Loucy (cell line): ENCODE results near the gene SF3B2.

Experiments used
- H2AFZ ChIP-seq: fragments of 200-600 bp; sonication (generic); 2 replicates; pipeline ENCODE4 v1.6.0; 2016; ENCODE audit warnings: antibody characterized with exemption, mild to moderate bottlenecking, low read length, moderate library complexity
- H3F3A ChIP-seq: fragments of 200-600 bp; 2 replicates; pipeline ENCODE4 v1.6.0; 2016; ENCODE audit warnings: antibody characterized with exemption, low read depth, mild to moderate bottlenecking
- H3K27me3 ChIP-seq: fragments of 200-600 bp; sonication (generic); 2 replicates; pipeline ENCODE4 v1.6.1; 2014; ENCODE audit warnings: low read length, mild to moderate bottlenecking; ENCODE audit not compliant: insufficient read depth, poor library complexity, severe bottlenecking
- H3K36me3 ChIP-seq: fragments of 200-600 bp; sonication (generic); 2 replicates; pipeline ENCODE4 v1.6.1; 2016; ENCODE audit warnings: low read length; ENCODE audit not compliant: insufficient read depth
- H3K4me1 ChIP-seq: fragments of 200-600 bp; sonication (generic); 2 replicates; pipeline ENCODE4 v1.5.1; 2014; ENCODE audit warnings: low read length, mild to moderate bottlenecking; ENCODE audit not compliant: insufficient read depth, poor library complexity, severe bottlenecking
- H3K4me2 ChIP-seq: fragments of 200-600 bp; sonication (generic); 2 replicates; pipeline ENCODE4 v1.6.0; 2014; ENCODE audit warnings: antibody characterized with exemption, low read length, low read depth, mild to moderate bottlenecking; ENCODE audit not compliant: poor library complexity, severe bottlenecking
- H3K4me3 ChIP-seq: fragments of 200-600 bp; sonication (generic); 2 replicates; pipeline ENCODE4 v1.5.1; 2014; ENCODE audit warnings: low read length, mild to moderate bottlenecking, mixed read lengths; ENCODE audit not compliant: poor library complexity, severe bottlenecking
- H3K79me2 ChIP-seq: fragments of 200-600 bp; sonication (generic); 2 replicates; pipeline ENCODE4 v1.6.1; 2014; ENCODE audit warnings: low read length; ENCODE audit not compliant: insufficient read depth
- H3K9ac ChIP-seq: fragments of 200-600 bp; sonication (generic); 2 replicates; pipeline ENCODE4 v1.6.0; 2014; ENCODE audit warnings: mild to moderate bottlenecking, low read depth, low read length, moderate library complexity; ENCODE audit not compliant: poor library complexity, severe bottlenecking
- H3K9me2 ChIP-seq: fragments of 200-600 bp; sonication (generic); replicated peaks from 2 replicates; pipeline ENCODE4 v1.6.1; 2016; ENCODE audit warnings: low read depth, low read length, mixed read lengths
- H3K9me3 ChIP-seq: fragments of 200-600 bp; sonication (generic); 2 replicates; pipeline ENCODE4 v1.6.1; 2014; ENCODE audit warnings: mild to moderate bottlenecking, antibody characterized with exemption, low read length, low read depth; ENCODE audit not compliant: insufficient read depth
- H4K20me1 ChIP-seq: fragments of 200-600 bp; sonication (generic); 2 replicates; pipeline ENCODE4 v1.6.0; 2014; ENCODE audit warnings: antibody characterized with exemption, low read length, mild to moderate bottlenecking; ENCODE audit not compliant: insufficient read depth, poor library complexity, severe bottlenecking
- EZH2phosphoT487 ChIP-seq: fragments of 200-600 bp; IDR thresholded peaks from 2 replicates; pipeline ENCODE4 v1.6.1; 2018; ENCODE audit warnings: antibody characterized with exemption, mild to moderate bottlenecking, moderate library complexity, borderline replicate concordance
- TF ChIP-seq, protein P1 (sequence below): fragments of 200-600 bp; sonication (generic); conservative IDR thresholded peaks from 2 replicates; pipeline ENCODE4 v1.5.1; 2014; ENCODE audit warnings: mild to moderate bottlenecking, antibody characterized with exemption, low read length

SF3B2 gene

DNA sequence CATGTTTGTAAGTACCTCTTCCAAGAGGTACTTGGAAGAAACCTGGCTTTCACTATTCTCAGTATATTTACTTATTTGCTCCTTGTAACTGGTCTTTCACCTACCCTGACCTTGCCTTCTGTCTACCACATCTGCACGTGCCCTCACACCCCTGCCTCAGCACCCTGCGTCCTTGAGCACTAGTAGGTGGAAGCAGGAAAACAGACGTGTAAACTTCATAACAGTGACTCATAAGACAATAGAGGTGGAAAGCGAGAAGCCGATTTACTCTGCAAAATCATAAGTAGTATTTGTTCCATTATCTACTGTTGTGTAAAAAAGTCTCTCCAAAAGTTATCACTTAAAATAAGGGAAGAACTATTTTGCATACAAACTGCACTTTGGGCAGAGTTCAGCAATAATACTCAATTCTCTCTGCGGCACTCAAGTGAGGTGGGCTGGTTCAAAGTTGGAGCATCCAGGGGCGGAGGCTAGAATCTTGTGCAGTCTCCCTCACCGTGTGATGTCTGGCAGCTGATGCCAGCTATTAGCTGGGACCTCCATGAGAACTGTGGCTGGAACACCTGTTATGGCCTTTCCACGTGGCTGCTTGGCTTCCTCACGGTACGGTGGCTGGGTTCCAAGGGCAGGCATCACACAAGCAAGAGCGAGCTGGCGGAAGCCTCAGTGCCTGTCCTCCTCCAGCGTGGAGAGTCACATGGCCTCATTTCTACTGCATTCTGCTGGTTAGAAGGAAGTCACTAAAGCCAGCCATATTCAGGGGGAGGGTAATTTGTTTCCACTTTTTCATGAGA is 48.3 kb downstream of the SF3B2 start:
- peak overlapping the region; percentile 15 for H3K4me2 ChIP-seq

DNA sequence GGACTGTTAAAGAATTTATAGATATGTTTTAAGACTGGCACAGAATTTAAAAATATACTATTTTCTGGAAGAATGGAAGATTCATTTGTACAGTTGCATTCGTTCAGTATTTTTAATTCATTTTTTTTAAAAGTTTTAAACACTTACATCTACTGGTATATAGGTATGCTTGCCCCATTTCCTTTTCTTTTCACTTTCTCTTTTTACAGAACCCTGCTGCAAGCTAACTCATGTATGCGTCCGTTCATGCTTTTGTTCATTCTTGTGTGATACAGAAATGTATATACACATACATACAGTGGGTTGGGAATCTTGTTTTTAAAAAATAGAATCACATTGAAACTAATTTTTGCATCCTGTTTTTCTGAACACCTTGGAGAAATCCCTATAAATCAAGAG is 48.9 kb downstream of the SF3B2 start:
- Histone ChIP-seq H3K9ac (no peak overlapping the region), H3K4me2 (peak overlapping the region; percentile 15)

More for the DNA sequence above, 48.3 kb downstream of the SF3B2 start:
- H3K79me2 ChIP-seq, result no peaks in the 10 kb centered on the region
- H3K27me3 ChIP-seq, result no peaks in the 10 kb centered on the region
- no peaks in the 10 kb centered on the region for H3F3A ChIP-seq
- no peaks in the 10 kb centered on the region for H4K20me1 ChIP-seq
- TF ChIP-seq EZH2phosphoT487, result no peak
- TF ChIP-seq, protein P1, sequence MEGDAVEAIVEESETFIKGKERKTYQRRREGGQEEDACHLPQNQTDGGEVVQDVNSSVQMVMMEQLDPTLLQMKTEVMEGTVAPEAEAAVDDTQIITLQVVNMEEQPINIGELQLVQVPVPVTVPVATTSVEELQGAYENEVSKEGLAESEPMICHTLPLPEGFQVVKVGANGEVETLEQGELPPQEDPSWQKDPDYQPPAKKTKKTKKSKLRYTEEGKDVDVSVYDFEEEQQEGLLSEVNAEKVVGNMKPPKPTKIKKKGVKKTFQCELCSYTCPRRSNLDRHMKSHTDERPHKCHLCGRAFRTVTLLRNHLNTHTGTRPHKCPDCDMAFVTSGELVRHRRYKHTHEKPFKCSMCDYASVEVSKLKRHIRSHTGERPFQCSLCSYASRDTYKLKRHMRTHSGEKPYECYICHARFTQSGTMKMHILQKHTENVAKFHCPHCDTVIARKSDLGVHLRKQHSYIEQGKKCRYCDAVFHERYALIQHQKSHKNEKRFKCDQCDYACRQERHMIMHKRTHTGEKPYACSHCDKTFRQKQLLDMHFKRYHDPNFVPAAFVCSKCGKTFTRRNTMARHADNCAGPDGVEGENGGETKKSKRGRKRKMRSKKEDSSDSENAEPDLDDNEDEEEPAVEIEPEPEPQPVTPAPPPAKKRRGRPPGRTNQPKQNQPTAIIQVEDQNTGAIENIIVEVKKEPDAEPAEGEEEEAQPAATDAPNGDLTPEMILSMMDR, result no peak
- no peaks in the 10 kb centered on the region for H3K36me3 ChIP-seq
- no peak overlapping the region for H3K4me3 ChIP-seq
- H3K9ac ChIP-seq, result no peak overlapping the region
- H2AFZ ChIP-seq, result peak overlapping the region; percentile 33; the same call in 1 of the 2 replicates
- H3K9me3 ChIP-seq, result no peaks in the 10 kb centered on the region
- H3K4me1 ChIP-seq, result peaks cover 11% of the 10 kb centered on the region
- H3K9me2 ChIP-seq, result no peaks in the 10 kb centered on the region

DNA sequence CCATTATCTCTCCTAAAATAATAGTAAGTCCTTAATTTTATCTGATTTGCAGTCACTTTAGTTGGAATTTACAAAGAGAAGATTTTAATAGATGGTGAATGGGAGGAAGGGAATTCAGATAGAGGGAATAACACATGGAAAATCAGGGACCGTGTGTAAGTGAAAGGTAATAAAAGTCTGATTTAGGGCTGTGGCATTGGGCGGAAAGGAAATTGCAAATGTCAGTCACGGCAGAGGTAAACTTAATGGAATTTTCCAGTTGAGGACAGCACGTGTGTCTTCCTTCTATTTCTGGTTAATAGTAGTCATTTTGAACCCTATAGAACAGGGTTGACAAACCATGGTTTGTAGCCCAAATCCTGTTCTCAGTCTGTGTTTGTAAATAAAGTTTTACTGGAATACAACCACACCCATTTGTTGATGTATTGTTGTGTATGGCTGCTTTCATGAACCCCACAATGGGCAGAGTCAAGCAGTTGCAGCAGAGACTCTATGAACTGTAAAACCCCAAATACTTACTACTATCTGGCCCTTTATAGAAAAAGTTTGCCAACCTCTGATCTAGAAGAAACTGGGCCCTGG is 52.0 kb downstream of the SF3B2 start:
- no peak overlapping the region for H3K4me2 ChIP-seq
- no peaks in the 10 kb centered on the region for H3K36me3 ChIP-seq
- peaks cover 16% of the 10 kb centered on the region for H3K4me1 ChIP-seq
- H3K79me2 ChIP-seq, result no peaks in the 10 kb centered on the region
- no peaks in the 10 kb centered on the region for H3K9me2 ChIP-seq
- H3F3A ChIP-seq, result no peaks in the 10 kb centered on the region
- no peak overlapping the region for H3K4me3 ChIP-seq
- no peak for TF ChIP-seq EZH2phosphoT487
- TF ChIP-seq, protein P1, result no peak
- H2AFZ ChIP-seq, result no peak overlapping the region
- no peak overlapping the region for H3K9ac ChIP-seq
- no peaks in the 10 kb centered on the region for H3K9me3 ChIP-seq
- H3K27me3 ChIP-seq, result no peaks in the 10 kb centered on the region
- H4K20me1 ChIP-seq, result no peaks in the 10 kb centered on the region

More for the DNA sequence above, 48.9 kb downstream of the SF3B2 start:
- no peaks in the 10 kb centered on the region for H3F3A ChIP-seq
- H3K9me3 ChIP-seq, result no peaks in the 10 kb centered on the region
- no peaks in the 10 kb centered on the region for H3K79me2 ChIP-seq
- peaks cover 11% of the 10 kb centered on the region for H3K4me1 ChIP-seq
- no peak for TF ChIP-seq EZH2phosphoT487
- TF ChIP-seq, protein P1, result no peak
- peak overlapping the region; percentile 33; the same call in 1 of the 2 replicates for H2AFZ ChIP-seq
- no peaks in the 10 kb centered on the region for H3K9me2 ChIP-seq
- H3K4me3 ChIP-seq, result no peak overlapping the region
- H3K27me3 ChIP-seq, result no peaks in the 10 kb centered on the region
- no peaks in the 10 kb centered on the region for H4K20me1 ChIP-seq
- no peaks in the 10 kb centered on the region for H3K36me3 ChIP-seq
